Activated CD4-positive, CD25-positive, alpha-beta regulatory T cell treated with anti-CD3 and anti-CD28 coated beads, Interleukin-2, amount 50 U/mL, for 24 hours (primary cell): ENCODE measurements around the gene IL1R1.

Source experiments
- ATAC-seq, 2 donors: fragments of 150-1000 bp; cut with Tn5 transposase; one replicate each; pipeline ENCODE4 v1.10.0; 2021; ENCODE audit warnings: mild to moderate bottlenecking in 1 of 2, moderate library complexity in 1 of 2

Gene IL1R1

GRCh38 chr2:102177814-102178478 is 35.4 kb downstream of the IL1R1 start:
- ATAC-seq, result no peak

- no peak for ATAC-seq
Observed at GRCh38 chr2:102179061-102179460, 36.5 kb downstream of the IL1R1 start.

- peak; percentile 40 to 65 for ATAC-seq
Observed at GRCh38 chr2:102179788-102180686, 37.5 kb downstream of the IL1R1 start.

GRCh38 chr2:102180687-102180999 is 38.1 kb downstream of the IL1R1 start:
- no peak for ATAC-seq

- ATAC-seq, result no peak
Observed at GRCh38 chr2:102181376-102181775, 38.8 kb downstream of the IL1R1 start.

GRCh38 chr2:102181919-102182635 is 39.5 kb downstream of the IL1R1 start:
- peak in 1 of 2 donors; percentile 27 for ATAC-seq

- ATAC-seq, result no peak
Observed at GRCh38 chr2:102184018-102184417, 41.5 kb downstream of the IL1R1 start.

- ATAC-seq, result no peak
Observed at GRCh38 chr2:102184568-102184967, 42.0 kb downstream of the IL1R1 start.

GRCh38 chr2:102185347-102185746 is 42.8 kb downstream of the IL1R1 start:
- ATAC-seq, result no peak

- peak in 1 of 2 donors; percentile 10 for ATAC-seq
Observed at GRCh38 chr2:102186791-102187495, 44.4 kb downstream of the IL1R1 start, which contains the start of gene IL1RL2. Gene IL1RL2 (plus strand): TSS chr2:102187023. CDS start chr2:102187868, 845 bp downstream.

- peak; percentile 67 to 74 for ATAC-seq
Observed at GRCh38 chr2:102187496-102188150, 45.1 kb downstream of the IL1R1 start.

GRCh38 chr2:102190430-102191107 is 48.0 kb downstream of the IL1R1 start:
- no peak for ATAC-seq

GRCh38 chr2:102191501-102191900 is 49.0 kb downstream of the IL1R1 start:
- ATAC-seq, result no peak

GRCh38 chr2:102193074-102193473 is 50.5 kb downstream of the IL1R1 start:
- ATAC-seq, result no peak

GRCh38 chr2:102194609-102195268 is 52.2 kb downstream of the IL1R1 start:
- no peak for ATAC-seq

- ATAC-seq, result no peak
Observed at GRCh38 chr2:102197389-102198137, 55.0 kb downstream of the IL1R1 start.

GRCh38 chr2:102200539-102200938 is 58.0 kb downstream of the IL1R1 start:
- no peak for ATAC-seq

GRCh38 chr2:102204638-102205037 is 62.1 kb downstream of the IL1R1 start:
- ATAC-seq, result no peak

- no peak for ATAC-seq
Observed at GRCh38 chr2:102206666-102207341, 64.3 kb downstream of the IL1R1 start.

- no peak for ATAC-seq
Observed at GRCh38 chr2:102208774-102209173, 66.2 kb downstream of the IL1R1 start.
